CD14-positive monocyte (primary cell): ENCODE data around the gene ATM. TPM values are rescaled to one million over a fixed set of nuclear protein-coding genes. Genes with fewer than 3 reads are reported as not detected.
"Not testable (repeated sequence)": the region's sequence is repeated elsewhere in the genome, so short reads cannot be mapped to it uniquely, and the experiment has no call there.

ENCODE experiments used
- DNase-seq, 3 donors: peaks; one replicate each; pipeline ENCODE4 v3.0.0-alpha.2; 2011 to 2022
- H2AFZ ChIP-seq: 2 replicates; pipeline ENCODE4 v1.6.0; 2012; ENCODE audit warnings: mild to moderate bottlenecking, low read depth, low read length, inconsistent platforms; ENCODE audit not compliant: insufficient read depth, poor library complexity, severe bottlenecking
- H3K27ac ChIP-seq, 2 donors: 1 replicate in 1 of 2; 2 replicates in 1 of 2; pipeline ENCODE4 v1.5.1; 2012 to 2013; ENCODE audit warnings: low read length in 2 of 2, control low read depth in 1 of 2, inconsistent platforms in 1 of 2, low read depth in 1 of 2, mild to moderate bottlenecking in 1 of 2
- H3K27me3 ChIP-seq, 2 donors: one replicate each; pipeline versions ENCODE4 v1.6.0 to v1.6.1; 2011 to 2013; ENCODE audit warnings: low read length in 2 of 2; ENCODE audit not compliant: control insufficient read depth in 2 of 2, insufficient read depth in 2 of 2
- H3K36me3 ChIP-seq, 2 donors: replicated peaks in 1 of 2; 1 replicate in 1 of 2; 2 replicates in 1 of 2; pipeline versions ENCODE4 v1.5.1 to v1.6.1; 2012 to 2013; ENCODE audit warnings: low read length in 2 of 2, control low read depth in 1 of 2, inconsistent platforms in 1 of 2, mild to moderate bottlenecking in 1 of 2; ENCODE audit not compliant: insufficient read depth in 2 of 2, control insufficient read depth in 1 of 2
- H3K4me1 ChIP-seq, 2 donors: 1 replicate in 1 of 2; 2 replicates in 1 of 2; pipeline versions ENCODE4 v1.5.1 to v1.6.1; 2012 to 2013; ENCODE audit warnings: low read length in 2 of 2, control low read depth in 1 of 2, inconsistent platforms in 1 of 2, mild to moderate bottlenecking in 1 of 2, moderate library complexity in 1 of 2; ENCODE audit not compliant: insufficient read depth in 2 of 2, control insufficient read depth in 1 of 2
- H3K4me2 ChIP-seq: replicated peaks from 2 replicates; pipeline ENCODE3; 2012; ENCODE audit warnings: low read length, moderate library complexity, mild to moderate bottlenecking; ENCODE audit not compliant: poor library complexity, severe bottlenecking; ENCODE audit errors: extremely low read depth
- H3K4me3 ChIP-seq, 3 experiments: fragments of 200-600 bp in 1 of 3; sonication (generic) in 1 of 3; replicated peaks in 1 of 3; 1 replicate in 2 of 3; 2 replicates in 1 of 3; pipeline ENCODE4 v1.5.1; 2011 to 2013; ENCODE audit warnings: low read length in 3 of 3, mild to moderate bottlenecking in 3 of 3, control low read depth in 2 of 3, low read depth in 2 of 3, inconsistent platforms in 1 of 3, moderate library complexity in 1 of 3
- H3K79me2 ChIP-seq: 2 replicates; pipeline ENCODE4 v1.6.0; 2012; ENCODE audit warnings: mild to moderate bottlenecking, control low read depth, inconsistent platforms, low read length, moderate library complexity; ENCODE audit not compliant: insufficient read depth
- H3K9ac ChIP-seq: 2 replicates; pipeline ENCODE4 v1.6.0; 2017; ENCODE audit warnings: low read length, mild to moderate bottlenecking; ENCODE audit not compliant: insufficient read depth, poor library complexity, severe bottlenecking
- H3K9me3 ChIP-seq, 2 donors: replicated peaks in 1 of 2; 1 replicate in 1 of 2; 2 replicates in 1 of 2; pipeline versions ENCODE4 v1.5.1 to v1.6.1; 2012 to 2013; ENCODE audit warnings: low read length in 2 of 2, control low read depth in 1 of 2; ENCODE audit not compliant: control insufficient read depth in 1 of 2, insufficient read depth in 1 of 2
- H4K20me1 ChIP-seq: 2 replicates; pipeline ENCODE4 v1.6.0; 2012; ENCODE audit warnings: mild to moderate bottlenecking, low read length, control low read depth, moderate library complexity; ENCODE audit not compliant: insufficient read depth
- H3K27ac Mint-ChIP-seq, 7 donors: one replicate each; pipeline ENCODE4 v1.8.0; 2020; ENCODE audit warnings: mild to moderate bottlenecking in 7 of 7, mixed read lengths in 7 of 7, moderate library complexity in 6 of 7, inconsistent platforms in 2 of 7
- H3K27me3 Mint-ChIP-seq, 3 donors: one replicate each; pipeline ENCODE4 v1.8.0; 2021 to 2022; ENCODE audit warnings: low read depth in 3 of 3, mild to moderate bottlenecking in 3 of 3, mixed read lengths in 3 of 3, moderate library complexity in 3 of 3, inconsistent platforms in 1 of 3
- H3K36me3 Mint-ChIP-seq, 2 donors: one replicate each; pipeline ENCODE4 v1.8.0; 2020; ENCODE audit warnings: mixed read lengths in 2 of 2, inconsistent platforms in 1 of 2, mild to moderate bottlenecking in 1 of 2
- H3K4me1 Mint-ChIP-seq: one replicate; pipeline ENCODE4 v1.8.0; 2020; ENCODE audit warnings: mild to moderate bottlenecking, mixed read lengths
- H3K4me3 Mint-ChIP-seq, 2 donors: one replicate each; pipeline ENCODE4 v1.8.0; 2020; ENCODE audit warnings: mild to moderate bottlenecking in 2 of 2, mixed read lengths in 2 of 2, moderate library complexity in 1 of 2
- H3K9me3 Mint-ChIP-seq, 7 donors: one replicate each; pipeline ENCODE4 v1.8.0; 2020 to 2022; ENCODE audit warnings: mixed read lengths in 7 of 7, mild to moderate bottlenecking in 6 of 7, moderate library complexity in 6 of 7, inconsistent platforms in 2 of 7
- WGBS: methylation state at CpG from one replicate; pipeline ENCODE4 v1.1.5; 2013; ENCODE audit warnings: missing lambda C conversion rate; ENCODE audit not compliant: insufficient coverage; 5-methylcytosine and 5-hydroxymethylcytosine counted together
- intact Hi-C, 2 donors: fragments of 100-400 bp; cut with micrococcal nuclease; formaldehyde crosslinking; loops; one replicate each; pipeline versions ENCODE4 v1.15.0 to v1.15.1; 2023
- polyA plus RNA-seq, 3 donors: library from polyadenylated mRNA; depleted of rRNA in 1 of 3; unstranded in 2 of 3; stranded (reverse) in 1 of 3; fragments of 300-500 nt in 2 of 3; fragments of >200 nt in 1 of 3; fragmentation: Illumina TruSeq in 2 of 3; gene quantifications; 1 replicate in 2 of 3; 2 replicates in 1 of 3; pipeline ENCODE4 v1.2.3, GENCODE V29; 2012 to 2021
- TF ChIP-seq, protein P1 (sequence below): fragments of 200-600 bp; IDR thresholded peaks from one replicate; pipeline ENCODE4 v1.8.0; 2022; ENCODE audit warnings: antibody characterized with exemption, mild to moderate bottlenecking

ATM gene
- polyA plus RNA-seq, 3 donors: 13.2 to 56.7 (median 21.4) TPM

- no peak overlapping the region for H2AFZ ChIP-seq
- no peaks in the 10 kb centered on the region for H3K79me2 ChIP-seq
- H3K4me2 ChIP-seq: no peak overlapping the region
- no peak overlapping the region for H3K9ac ChIP-seq
- no peaks in the 10 kb centered on the region for H3K4me1 ChIP-seq
- no peak overlapping the region for H3K27ac Mint-ChIP-seq
- no peaks in the 10 kb centered on the region for H3K36me3 ChIP-seq
- H3K27ac ChIP-seq: no peak overlapping the region
- no peaks in the 10 kb centered on the region for H4K20me1 ChIP-seq
- H3K4me3 ChIP-seq: no peak overlapping the region
- WGBS: no CpG with 5 or more reads among the region's 1 CpG
- H3K9me3 Mint-ChIP-seq: peaks cover 0 to 8% (median 0%) of the 10 kb centered on the region in 7 donors
- intact Hi-C loops: no loop called here
- DNase-seq: no peak
- H3K27me3 ChIP-seq: no peaks in the 10 kb centered on the region
- H3K36me3 Mint-ChIP-seq: no peaks in the 10 kb centered on the region
- H3K9me3 ChIP-seq: no peaks in the 10 kb centered on the region
- no peak overlapping the region for H3K4me3 Mint-ChIP-seq
- peaks cover 0 to 2% (median 0%) of the 10 kb centered on the region in 3 donors for H3K27me3 Mint-ChIP-seq
- TF ChIP-seq, protein P1, sequence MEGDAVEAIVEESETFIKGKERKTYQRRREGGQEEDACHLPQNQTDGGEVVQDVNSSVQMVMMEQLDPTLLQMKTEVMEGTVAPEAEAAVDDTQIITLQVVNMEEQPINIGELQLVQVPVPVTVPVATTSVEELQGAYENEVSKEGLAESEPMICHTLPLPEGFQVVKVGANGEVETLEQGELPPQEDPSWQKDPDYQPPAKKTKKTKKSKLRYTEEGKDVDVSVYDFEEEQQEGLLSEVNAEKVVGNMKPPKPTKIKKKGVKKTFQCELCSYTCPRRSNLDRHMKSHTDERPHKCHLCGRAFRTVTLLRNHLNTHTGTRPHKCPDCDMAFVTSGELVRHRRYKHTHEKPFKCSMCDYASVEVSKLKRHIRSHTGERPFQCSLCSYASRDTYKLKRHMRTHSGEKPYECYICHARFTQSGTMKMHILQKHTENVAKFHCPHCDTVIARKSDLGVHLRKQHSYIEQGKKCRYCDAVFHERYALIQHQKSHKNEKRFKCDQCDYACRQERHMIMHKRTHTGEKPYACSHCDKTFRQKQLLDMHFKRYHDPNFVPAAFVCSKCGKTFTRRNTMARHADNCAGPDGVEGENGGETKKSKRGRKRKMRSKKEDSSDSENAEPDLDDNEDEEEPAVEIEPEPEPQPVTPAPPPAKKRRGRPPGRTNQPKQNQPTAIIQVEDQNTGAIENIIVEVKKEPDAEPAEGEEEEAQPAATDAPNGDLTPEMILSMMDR: no peak
- H3K4me1 Mint-ChIP-seq: peaks cover 2% of the 10 kb centered on the region
These were observed 170.2 kb downstream of the ATM start for GRCh38 chr11:108393046-108393445.

- TF ChIP-seq, protein P1: no peak
- H3K4me1 Mint-ChIP-seq: no peaks in the 10 kb centered on the region
- H3K27me3 ChIP-seq: no peaks in the 10 kb centered on the region
- H3K27ac Mint-ChIP-seq: no peak overlapping the region
- H3K9ac ChIP-seq: no peak overlapping the region
- no peaks in the 10 kb centered on the region for H4K20me1 ChIP-seq
- no peak overlapping the region for H3K4me2 ChIP-seq
- H2AFZ ChIP-seq: no peak overlapping the region
- no peaks in the 10 kb centered on the region for H3K4me1 ChIP-seq
- no peak overlapping the region for H3K4me3 Mint-ChIP-seq
- no peak overlapping the region for H3K4me3 ChIP-seq
- no peak overlapping the region for H3K27ac ChIP-seq
- H3K27me3 Mint-ChIP-seq: peaks cover 0 to 2% (median 0%) of the 10 kb centered on the region in 3 donors
- H3K36me3 ChIP-seq: no peaks in the 10 kb centered on the region
- H3K79me2 ChIP-seq: no peaks in the 10 kb centered on the region
- no peaks in the 10 kb centered on the region for H3K36me3 Mint-ChIP-seq
- H3K9me3 ChIP-seq: no peaks in the 10 kb centered on the region
- H3K9me3 Mint-ChIP-seq: peaks cover 0 to 8% (median 0%) of the 10 kb centered on the region in 7 donors
- intact Hi-C loops: no loop called here
- DNase-seq: no peak
- WGBS: no CpG with 5 or more reads among the region's 4 CpGs
These were observed 171.9 kb downstream of the ATM start for GRCh38 chr11:108394744-108395284.

DNA sequence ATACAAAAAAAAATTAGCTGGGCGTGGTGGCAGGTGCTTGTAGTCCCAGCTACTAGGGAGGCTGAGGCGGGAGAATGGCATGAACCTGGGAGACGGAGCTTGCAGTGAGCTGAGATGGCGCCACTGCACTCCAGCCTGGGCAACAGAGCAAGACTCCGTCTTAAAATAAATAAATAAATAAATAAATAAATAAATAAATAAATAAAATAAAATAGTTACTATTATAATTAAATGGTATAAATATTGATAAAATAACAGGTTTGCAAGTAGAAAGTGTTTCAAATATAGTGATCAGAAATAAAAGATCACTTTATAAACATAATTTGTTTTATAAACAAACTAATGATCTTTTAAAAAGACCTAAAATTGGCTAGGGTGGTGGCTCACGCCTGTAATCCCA, 173.8 kb downstream of the ATM start:
- H3K27me3 ChIP-seq, H3K36me3 Mint-ChIP-seq, H3K9me3 ChIP-seq, H3K27me3 Mint-ChIP-seq, H3K4me3 ChIP-seq, H3K4me2 ChIP-seq, H2AFZ ChIP-seq, H3K4me1 Mint-ChIP-seq, H3K79me2 ChIP-seq, H3K4me3 Mint-ChIP-seq, DNase-seq, H3K36me3 ChIP-seq, H3K9ac ChIP-seq, H4K20me1 ChIP-seq, H3K27ac ChIP-seq, H3K9me3 Mint-ChIP-seq, H3K4me1 ChIP-seq, intact Hi-C loops, H3K27ac Mint-ChIP-seq: not testable (repeated sequence)
- 100% methylated on average over 1 of the region's 6 CpGs for WGBS
